ENCODE measurements around the gene TOMM20.

Gene TOMM20

DNA sequence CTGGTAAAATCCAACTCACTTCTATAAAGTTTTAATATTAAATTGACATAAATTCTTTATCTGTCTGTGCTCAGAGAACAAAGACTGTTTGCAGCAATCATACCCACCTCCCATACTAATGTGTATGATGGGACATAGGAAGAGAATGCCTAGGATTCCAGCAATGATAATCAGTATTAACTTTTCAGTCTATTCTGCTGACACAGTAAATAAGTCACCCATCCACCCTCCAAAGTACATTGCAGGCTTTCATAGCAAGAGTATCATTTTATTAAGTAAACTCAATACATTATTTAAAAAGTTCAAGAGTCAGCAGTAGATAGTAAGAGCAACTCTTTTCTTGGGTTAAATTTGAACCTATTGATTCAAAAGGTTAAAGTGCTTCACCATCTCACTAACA, 23.6 kb upstream of the TOMM20 start:
- H3K36me3 ChIP-seq (replicated peaks; ENCODE audit: low read depth, low read length), result peaks cover 62% of the 10 kb centered on the region
- H3K27me3 ChIP-seq (ENCODE audit: low read depth, low read length), result no peaks in the 10 kb centered on the region
- H2AFZ ChIP-seq (ENCODE audit: low read depth, low read length), result no peak overlapping the region
- H3K79me2 ChIP-seq (ENCODE audit: low read length), result no peaks in the 10 kb centered on the region
- H3K27ac ChIP-seq (ENCODE audit: low read length), result no peak overlapping the region
- H3K4me2 ChIP-seq (ENCODE audit: low read length), result no peak overlapping the region
- no peak overlapping the region for H3K9ac ChIP-seq (ENCODE audit: low read length)
- H3K4me3 ChIP-seq (ENCODE audit: low read length), result no peak overlapping the region
- TF ChIP-seq, protein P1, sequence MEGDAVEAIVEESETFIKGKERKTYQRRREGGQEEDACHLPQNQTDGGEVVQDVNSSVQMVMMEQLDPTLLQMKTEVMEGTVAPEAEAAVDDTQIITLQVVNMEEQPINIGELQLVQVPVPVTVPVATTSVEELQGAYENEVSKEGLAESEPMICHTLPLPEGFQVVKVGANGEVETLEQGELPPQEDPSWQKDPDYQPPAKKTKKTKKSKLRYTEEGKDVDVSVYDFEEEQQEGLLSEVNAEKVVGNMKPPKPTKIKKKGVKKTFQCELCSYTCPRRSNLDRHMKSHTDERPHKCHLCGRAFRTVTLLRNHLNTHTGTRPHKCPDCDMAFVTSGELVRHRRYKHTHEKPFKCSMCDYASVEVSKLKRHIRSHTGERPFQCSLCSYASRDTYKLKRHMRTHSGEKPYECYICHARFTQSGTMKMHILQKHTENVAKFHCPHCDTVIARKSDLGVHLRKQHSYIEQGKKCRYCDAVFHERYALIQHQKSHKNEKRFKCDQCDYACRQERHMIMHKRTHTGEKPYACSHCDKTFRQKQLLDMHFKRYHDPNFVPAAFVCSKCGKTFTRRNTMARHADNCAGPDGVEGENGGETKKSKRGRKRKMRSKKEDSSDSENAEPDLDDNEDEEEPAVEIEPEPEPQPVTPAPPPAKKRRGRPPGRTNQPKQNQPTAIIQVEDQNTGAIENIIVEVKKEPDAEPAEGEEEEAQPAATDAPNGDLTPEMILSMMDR (IDR thresholded peaks at IDR 0.05; ENCODE audit: low read depth, low read length), result no peak
- no peak for TF ChIP-seq EZH2phosphoT487 (IDR thresholded peaks at IDR 0.05; ENCODE audit: low read depth)
- H3K9me3 ChIP-seq (ENCODE audit: insufficient read depth, low read length), result no peaks in the 10 kb centered on the region
- no peaks in the 10 kb centered on the region; the same call in 1 of the 2 replicates for H4K20me1 ChIP-seq (ENCODE audit: insufficient read depth, low read length)
- H3K4me1 ChIP-seq (ENCODE audit: low read length), result no peaks in the 10 kb centered on the region

DNA sequence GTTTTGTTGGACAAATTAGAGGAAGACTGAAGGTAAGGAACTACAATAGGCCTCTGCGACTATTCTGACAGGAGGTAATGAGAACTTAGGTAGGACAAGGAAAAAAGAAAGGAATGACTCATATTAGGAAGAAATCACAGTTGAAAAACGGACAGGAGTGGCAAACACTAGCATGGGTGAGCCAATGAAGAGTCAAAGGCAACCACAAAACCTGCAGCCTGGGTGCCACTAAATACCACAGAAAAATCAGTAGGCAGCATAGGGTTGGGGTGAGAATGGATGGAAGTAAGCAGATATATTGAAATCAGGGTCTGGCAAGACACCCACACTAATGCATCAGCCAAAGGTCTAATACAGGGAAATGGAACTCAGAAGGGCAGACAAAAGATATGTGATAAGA, 22.4 kb upstream of the TOMM20 start:
- no peaks in the 10 kb centered on the region for H3K4me1 ChIP-seq (ENCODE audit: low read length)
- H3K36me3 ChIP-seq (replicated peaks; ENCODE audit: low read depth, low read length), result peaks cover 59% of the 10 kb centered on the region
- no peak for TF ChIP-seq EZH2phosphoT487 (IDR thresholded peaks at IDR 0.05; ENCODE audit: low read depth)
- TF ChIP-seq, protein P1 (IDR thresholded peaks at IDR 0.05; ENCODE audit: low read depth, low read length), result no peak
- no peak overlapping the region for H2AFZ ChIP-seq (ENCODE audit: low read depth, low read length)
- no peaks in the 10 kb centered on the region for H3K9me3 ChIP-seq (ENCODE audit: insufficient read depth, low read length)
- no peaks in the 10 kb centered on the region for H3K27me3 ChIP-seq (ENCODE audit: low read depth, low read length)
- no peaks in the 10 kb centered on the region for H4K20me1 ChIP-seq (ENCODE audit: insufficient read depth, low read length)
- H3K27ac ChIP-seq (ENCODE audit: low read length), result no peak overlapping the region
- no peak overlapping the region for H3K4me2 ChIP-seq (ENCODE audit: low read length)
- no peak overlapping the region for H3K4me3 ChIP-seq (ENCODE audit: low read length)
- H3K79me2 ChIP-seq (ENCODE audit: low read length), result no peaks in the 10 kb centered on the region
- no peak overlapping the region for H3K9ac ChIP-seq (ENCODE audit: low read length)

DNA sequence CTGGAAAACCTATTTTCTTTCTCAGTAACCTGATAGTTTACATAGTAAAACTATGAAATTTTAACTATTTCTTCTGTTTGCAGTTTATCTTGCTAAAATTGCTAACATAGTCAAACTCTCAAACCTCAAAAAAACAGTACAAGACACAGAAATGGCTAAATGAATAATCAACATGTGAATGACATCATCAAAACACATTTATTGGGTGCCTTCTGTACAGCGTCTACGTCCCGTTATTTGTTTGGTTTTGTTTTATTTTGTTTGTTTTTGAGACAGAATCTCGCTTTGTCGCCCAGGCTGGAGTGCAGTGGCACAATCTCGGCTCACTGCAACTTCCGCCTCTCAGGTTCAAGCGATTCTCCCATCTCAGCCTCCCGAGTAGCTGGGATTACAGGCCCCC, 21.2 kb upstream of the TOMM20 start:
- Histone ChIP-seq H3K36me3 (replicated peaks; ENCODE audit: low read depth, low read length) (peaks cover 63% of the 10 kb centered on the region), H3K4me1 (ENCODE audit: low read length) (no peaks in the 10 kb centered on the region; the same call in 1 of the 2 replicates), H2AFZ (ENCODE audit: low read depth, low read length) (no peak overlapping the region), H3K4me3 (ENCODE audit: low read length) (no peak overlapping the region), H3K27ac (ENCODE audit: low read length) (no peak overlapping the region), H3K27me3 (ENCODE audit: low read depth, low read length) (no peaks in the 10 kb centered on the region), H3K9ac (ENCODE audit: low read length) (no peak overlapping the region), H3K9me3 (ENCODE audit: insufficient read depth, low read length) (no peaks in the 10 kb centered on the region), H4K20me1 (ENCODE audit: insufficient read depth, low read length) (no peaks in the 10 kb centered on the region), H3K79me2 (ENCODE audit: low read length) (no peaks in the 10 kb centered on the region), H3K4me2 (ENCODE audit: low read length) (no peak overlapping the region)
- TF ChIP-seq EZH2phosphoT487 (IDR thresholded peaks at IDR 0.05; ENCODE audit: low read depth), result no peak
- TF ChIP-seq, protein P1 (IDR thresholded peaks at IDR 0.05; ENCODE audit: low read depth, low read length), result no peak

DNA sequence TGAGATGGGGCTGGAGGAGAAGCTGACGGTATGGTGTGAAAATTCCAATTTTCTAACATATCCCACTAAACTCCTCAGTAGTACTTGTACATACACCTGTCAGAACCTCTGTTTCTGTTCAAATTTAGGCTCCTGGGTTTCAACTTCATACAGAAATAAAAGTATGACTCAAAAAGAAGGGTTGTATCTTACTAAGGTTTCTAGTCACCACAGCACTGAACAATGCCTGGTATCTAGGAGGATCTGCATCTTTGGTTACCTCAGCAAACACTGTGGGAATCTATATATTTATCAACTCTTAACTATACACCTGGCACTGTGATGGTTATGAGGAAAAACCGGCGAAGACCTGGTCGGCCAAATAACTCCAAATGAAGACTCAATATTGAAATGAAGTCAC, 18.6 kb upstream of the TOMM20 start:
- H4K20me1 ChIP-seq (ENCODE audit: insufficient read depth, low read length), result 0 out of 2 replicates have a peak, but pooled peaks cover 3% of the 10 kb centered on the region

More for the DNA sequence above, 18.6 kb upstream of the TOMM20 start:
- no peaks in the 10 kb centered on the region for H3K27me3 ChIP-seq (ENCODE audit: low read depth, low read length)
- no peak overlapping the region for H3K4me2 ChIP-seq (ENCODE audit: low read length)
- TF ChIP-seq EZH2phosphoT487 (IDR thresholded peaks at IDR 0.05; ENCODE audit: low read depth), result no peak
- TF ChIP-seq, protein P1 (IDR thresholded peaks at IDR 0.05; ENCODE audit: low read depth, low read length), result no peak
- no peaks in the 10 kb centered on the region for H3K79me2 ChIP-seq (ENCODE audit: low read length)
- H3K36me3 ChIP-seq (replicated peaks; ENCODE audit: low read depth, low read length), result peaks cover 63% of the 10 kb centered on the region
- H3K27ac ChIP-seq (ENCODE audit: low read length), result no peak overlapping the region
- no peak overlapping the region for H3K9ac ChIP-seq (ENCODE audit: low read length)
- H3K9me3 ChIP-seq (ENCODE audit: insufficient read depth, low read length), result no peaks in the 10 kb centered on the region
- no peaks in the 10 kb centered on the region; the same call in 1 of the 2 replicates for H3K4me1 ChIP-seq (ENCODE audit: low read length)
- H2AFZ ChIP-seq (ENCODE audit: low read depth, low read length), result no peak overlapping the region
- no peak overlapping the region for H3K4me3 ChIP-seq (ENCODE audit: low read length)

Measured in OCI-LY3 (cell line).